ENCODE results near the gene MED15. TPM values are rescaled to one million over a fixed set of nuclear protein-coding genes. Genes with fewer than 3 reads are reported as not detected.
"Not testable (repeated sequence)": the region's sequence is repeated elsewhere in the genome, so short reads cannot be mapped to it uniquely, and the experiment has no call there.

MED15 gene
- total RNA-seq, 2 donors from 2014 or later: 171 to 178 TPM

- Mint-ChIP-seq H3K9me3 (no peaks in the 10 kb centered on the region), H3K4me3 (no peak overlapping the region), H3K4me1 (ENCODE audit: low read depth in 2 of 2) (peaks cover 30% of the 10 kb centered on the region in 2 donors), H3K27ac (peak overlapping the region in 1 of 2 donors; percentile 47), H3K27me3 (no peaks in the 10 kb centered on the region), H3K36me3 (peaks cover 4% of the 10 kb centered on the region)
- DNase-seq (ENCODE audit: low spot score) (no peak), ATAC-seq (no peak)
Observed at GRCh38 chr22:20537325-20537756, 29.9 kb downstream of the MED15 start.

- Mint-ChIP-seq H3K4me3 (no peak overlapping the region), H3K9me3 (no peaks in the 10 kb centered on the region), H3K27ac (no peak overlapping the region), H3K36me3 (peaks cover 4% of the 10 kb centered on the region), H3K4me1 (ENCODE audit: low read depth in 2 of 2) (peaks cover 24 to 29% of the 10 kb centered on the region in 2 donors), H3K27me3 (no peaks in the 10 kb centered on the region)
- DNase-seq (ENCODE audit: low spot score) (no peak), ATAC-seq (no peak)
Observed at GRCh38 chr22:20537983-20538382, 30.6 kb downstream of the MED15 start.

GRCh38 chr22:20538875-20539274 lies 31.5 kb downstream of the MED15 start:
- not testable (repeated sequence) for H3K4me3 Mint-ChIP-seq; DNase-seq (ENCODE audit: low spot score); H3K27ac Mint-ChIP-seq; H3K36me3 Mint-ChIP-seq; H3K9me3 Mint-ChIP-seq; H3K27me3 Mint-ChIP-seq; ATAC-seq
- peaks cover 15 to 22% of the 10 kb centered on the region in 2 donors for H3K4me1 Mint-ChIP-seq (ENCODE audit: low read depth in 2 of 2)

DNA sequence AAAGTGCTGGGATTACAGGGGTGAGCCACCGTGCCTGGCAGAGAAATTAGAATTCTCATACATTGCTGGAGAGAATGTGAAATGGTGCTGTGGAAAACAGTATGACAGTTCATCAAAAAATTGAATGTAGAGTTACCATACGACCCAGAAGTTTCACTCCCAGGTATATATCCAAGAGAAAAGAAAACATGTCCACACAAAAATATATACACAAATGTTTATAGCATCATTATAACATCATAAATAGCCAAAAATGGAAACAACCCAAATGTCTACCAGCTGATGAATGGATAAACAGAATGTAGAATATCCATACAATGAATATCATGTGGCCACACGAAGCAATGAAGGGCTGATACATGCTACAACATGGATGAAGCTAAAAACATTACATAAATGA lies 34.6 kb downstream of the MED15 start:
- Mint-ChIP-seq H3K27me3 (no peaks in the 10 kb centered on the region), H3K4me3 (no peak overlapping the region), H3K27ac (no peak overlapping the region), H3K4me1 (ENCODE audit: low read depth in 2 of 2) (peaks cover 14 to 30% of the 10 kb centered on the region in 2 donors), H3K36me3 (peaks cover 9% of the 10 kb centered on the region), H3K9me3 (no peaks in the 10 kb centered on the region)
- DNase-seq (ENCODE audit: low spot score) (no peak), ATAC-seq (no peak)

DNA sequence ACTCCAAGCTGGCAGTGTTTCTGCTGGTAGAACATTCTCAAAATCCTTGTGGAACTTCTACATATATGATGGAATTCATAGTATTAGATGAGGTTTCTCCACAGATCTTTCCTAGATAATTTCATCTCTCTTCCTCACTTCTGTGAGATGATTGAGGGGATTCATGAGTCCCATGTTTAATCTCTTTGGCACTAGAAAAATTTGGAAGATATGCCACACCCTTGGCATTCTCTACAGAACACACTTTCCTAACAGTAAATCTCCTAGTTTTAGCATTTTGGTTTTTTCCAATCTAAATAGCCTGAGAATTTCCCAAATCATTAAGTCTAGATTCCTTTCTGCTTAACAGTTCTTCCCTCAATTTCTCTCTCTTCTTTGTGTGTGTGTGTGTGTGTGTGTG lies 35.3 kb downstream of the MED15 start:
- no peaks in the 10 kb centered on the region for H3K9me3 Mint-ChIP-seq
- H3K4me3 Mint-ChIP-seq: no peak overlapping the region
- no peaks in the 10 kb centered on the region for H3K27me3 Mint-ChIP-seq
- peak overlapping the region; percentile 10 to 40 for H3K27ac Mint-ChIP-seq
- no peak for ATAC-seq
- no peak for DNase-seq (ENCODE audit: low spot score)
- H3K36me3 Mint-ChIP-seq: peaks cover 5% of the 10 kb centered on the region
- peaks cover 14 to 27% of the 10 kb centered on the region in 2 donors for H3K4me1 Mint-ChIP-seq (ENCODE audit: low read depth in 2 of 2)

DNA sequence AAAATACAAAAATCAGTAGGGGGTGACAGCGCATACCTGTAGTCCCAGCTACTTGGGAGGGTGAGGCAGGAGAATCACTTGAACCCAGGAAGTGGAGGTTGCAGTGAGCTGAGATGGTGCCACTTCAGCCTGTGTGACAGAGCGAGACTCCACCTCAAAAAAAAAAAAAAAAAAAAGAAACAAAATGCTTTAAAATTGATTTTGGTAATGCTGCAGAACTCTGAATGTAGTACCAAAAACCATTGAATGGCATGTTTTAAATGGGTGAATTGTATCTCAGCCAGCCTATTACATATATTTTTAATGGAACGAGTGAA lies 37.9 kb downstream of the MED15 start:
- H3K4me1 Mint-ChIP-seq (ENCODE audit: low read depth in 2 of 2): peaks cover 32 to 47% of the 10 kb centered on the region in 2 donors

GRCh38 chr22:20545681-20546521 lies 38.5 kb downstream of the MED15 start:
- ATAC-seq (no peak), DNase-seq (ENCODE audit: low spot score) (no peak)
- peak overlapping the region in 1 of 2 donors; percentile 67 for H3K27ac Mint-ChIP-seq
- H3K9me3 Mint-ChIP-seq: no peaks in the 10 kb centered on the region
- peaks cover 39 to 51% of the 10 kb centered on the region in 2 donors for H3K4me1 Mint-ChIP-seq (ENCODE audit: low read depth in 2 of 2)
- no peak overlapping the region for H3K4me3 Mint-ChIP-seq
- peaks cover 5% of the 10 kb centered on the region for H3K36me3 Mint-ChIP-seq
- no peaks in the 10 kb centered on the region for H3K27me3 Mint-ChIP-seq

More for the DNA sequence above, 37.9 kb downstream of the MED15 start:
- H3K9me3 Mint-ChIP-seq; ATAC-seq; DNase-seq (ENCODE audit: low spot score); H3K4me3 Mint-ChIP-seq; H3K27me3 Mint-ChIP-seq; H3K36me3 Mint-ChIP-seq: not testable (repeated sequence)
- peak overlapping the region; percentile 46 to 84 for H3K27ac Mint-ChIP-seq

DNA sequence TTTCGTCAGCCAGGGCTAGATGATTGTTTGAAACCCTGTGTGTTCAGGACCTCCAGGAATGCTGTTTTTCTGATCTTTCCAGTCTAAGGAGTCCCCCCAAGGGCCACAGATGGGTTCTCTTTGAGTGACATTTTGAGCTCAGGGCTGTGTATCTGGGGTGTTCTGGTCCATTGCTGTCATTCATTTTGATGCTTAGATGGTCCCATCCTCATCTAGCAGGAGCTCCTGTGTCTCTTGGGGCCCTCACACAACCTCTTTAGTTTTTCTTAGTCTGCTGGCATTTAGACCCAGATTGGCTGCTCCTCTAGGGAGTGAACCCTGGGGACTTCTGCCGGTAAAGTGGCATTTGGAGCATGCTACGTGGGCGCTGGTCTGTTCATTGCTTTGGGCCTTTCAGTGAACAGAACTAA lies 39.1 kb downstream of the MED15 start:
- DNase-seq (ENCODE audit: low spot score) (no peak), ATAC-seq (no peak)
- Mint-ChIP-seq H3K27ac (peak overlapping the region in 1 of 2 donors; percentile 67), H3K9me3 (no peaks in the 10 kb centered on the region), H3K27me3 (no peaks in the 10 kb centered on the region), H3K4me3 (no peak overlapping the region), H3K36me3 (peaks cover 7% of the 10 kb centered on the region), H3K4me1 (ENCODE audit: low read depth in 2 of 2) (peaks cover 45 to 57% of the 10 kb centered on the region in 2 donors)

DNA sequence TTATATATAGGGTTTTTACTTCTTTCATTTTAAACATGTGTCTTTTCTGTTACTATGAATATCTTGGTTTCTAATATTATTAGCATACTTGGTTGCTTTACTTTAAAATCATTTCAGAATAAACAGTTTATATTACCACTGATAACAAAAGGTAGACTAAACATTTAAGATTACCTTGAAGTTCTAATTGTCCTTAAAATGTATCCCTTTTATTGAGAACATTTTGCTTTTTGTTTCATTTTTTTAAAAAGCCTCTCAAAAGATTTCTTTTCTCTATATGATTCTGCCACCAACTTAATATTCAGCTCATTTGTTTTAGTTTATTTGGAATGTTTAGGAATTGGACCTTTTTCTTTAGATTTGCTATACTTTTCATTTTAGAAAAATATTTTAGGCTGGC lies 39.6 kb downstream of the MED15 start:
- H3K4me3 Mint-ChIP-seq: no peak overlapping the region
- no peaks in the 10 kb centered on the region for H3K27me3 Mint-ChIP-seq
- peaks cover 50 to 62% of the 10 kb centered on the region in 2 donors for H3K4me1 Mint-ChIP-seq (ENCODE audit: low read depth in 2 of 2)
- DNase-seq (ENCODE audit: low spot score) (no peak), ATAC-seq (no peak)
- H3K9me3 Mint-ChIP-seq: no peaks in the 10 kb centered on the region
- no peak overlapping the region for H3K27ac Mint-ChIP-seq
- peaks cover 10% of the 10 kb centered on the region for H3K36me3 Mint-ChIP-seq

DNA sequence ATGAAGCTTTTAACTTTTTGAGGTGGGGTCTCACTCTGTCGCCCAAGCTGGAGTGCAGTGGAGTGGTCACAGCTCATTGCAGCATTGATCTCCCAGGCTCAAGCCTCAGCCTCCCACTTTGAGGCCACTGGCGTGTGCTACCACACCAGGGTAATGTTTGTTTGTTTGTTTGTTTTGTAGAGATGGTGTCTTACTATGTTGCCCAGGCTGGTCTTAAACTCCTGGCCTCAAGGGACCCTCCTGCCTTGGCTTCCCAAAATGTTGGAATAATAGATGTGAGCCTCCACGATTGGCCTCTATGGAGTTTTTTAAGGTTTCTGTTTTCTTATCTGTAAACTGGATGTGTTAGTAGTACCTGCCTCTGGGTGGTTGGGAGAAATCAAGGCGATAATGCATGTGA lies 41.4 kb downstream of the MED15 start:
- peaks cover 10% of the 10 kb centered on the region for H3K36me3 Mint-ChIP-seq
- H3K9me3 Mint-ChIP-seq: no peaks in the 10 kb centered on the region
- H3K27ac Mint-ChIP-seq: peak overlapping the region; percentile 95 to 98
- H3K4me1 Mint-ChIP-seq (ENCODE audit: low read depth in 2 of 2): peaks cover 54 to 61% of the 10 kb centered on the region in 2 donors
- DNase-seq (ENCODE audit: low spot score): no peak
- no peak for ATAC-seq
- peak overlapping the region; percentile 92 for H3K4me3 Mint-ChIP-seq
- H3K27me3 Mint-ChIP-seq: no peaks in the 10 kb centered on the region

- no peaks in the 10 kb centered on the region for H3K27me3 Mint-ChIP-seq
- peaks cover 10% of the 10 kb centered on the region for H3K36me3 Mint-ChIP-seq
- DNase-seq (ENCODE audit: low spot score): no peak
- peak; percentile 31 to 63 for ATAC-seq
- peak overlapping the region; percentile 92 for H3K4me3 Mint-ChIP-seq
- no peaks in the 10 kb centered on the region for H3K9me3 Mint-ChIP-seq
- H3K27ac Mint-ChIP-seq: peak overlapping the region; percentile 95 to 98
- peaks cover 54 to 56% of the 10 kb centered on the region in 2 donors for H3K4me1 Mint-ChIP-seq (ENCODE audit: low read depth in 2 of 2)
Observed at GRCh38 chr22:20549232-20549841, 41.9 kb downstream of the MED15 start.

DNA sequence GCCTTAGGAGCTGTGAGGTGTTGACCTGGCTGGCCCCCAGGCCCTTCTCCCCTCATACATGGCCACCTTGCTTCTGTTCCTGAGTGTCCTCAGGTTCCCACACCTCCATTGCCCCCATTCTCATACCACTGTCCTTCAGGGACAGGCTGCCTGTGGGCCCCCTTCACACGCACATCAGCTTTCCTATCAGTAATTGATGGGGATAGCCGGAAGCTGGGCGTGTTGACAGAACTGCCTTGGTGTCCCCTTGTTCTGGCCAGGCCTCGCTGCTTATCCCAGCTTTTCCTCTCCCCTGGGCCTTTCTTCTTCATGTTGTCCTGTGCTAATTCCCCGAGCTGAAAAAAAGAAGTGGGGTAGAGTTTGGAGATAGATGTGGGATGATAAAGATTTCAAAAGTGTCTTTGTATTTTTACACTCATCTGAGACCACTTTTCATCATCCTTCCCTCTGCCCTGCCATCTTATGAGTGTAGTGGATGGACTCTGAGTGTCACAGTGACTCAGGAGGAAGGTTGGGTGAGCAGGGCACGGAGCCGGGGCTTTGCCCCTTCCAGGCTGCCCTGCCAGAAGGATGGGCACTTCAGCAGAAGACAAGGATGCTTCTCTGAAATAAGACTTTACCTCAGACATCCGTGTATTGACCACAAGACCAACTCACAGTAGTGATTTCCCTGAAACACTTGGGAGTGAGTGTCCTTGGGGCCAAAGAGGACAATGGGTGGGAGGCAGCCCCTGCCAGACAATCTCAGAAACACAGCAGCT lies 42.8 kb downstream of the MED15 start:
- Mint-ChIP-seq H3K4me3 (peak overlapping the region; percentile 92), H3K36me3 (peaks cover 7% of the 10 kb centered on the region), H3K27me3 (no peaks in the 10 kb centered on the region), H3K27ac (peak overlapping the region; percentile 95 to 98), H3K9me3 (no peaks in the 10 kb centered on the region), H3K4me1 (ENCODE audit: low read depth in 2 of 2) (peaks cover 51 to 54% of the 10 kb centered on the region in 2 donors)
- DNase-seq (ENCODE audit: low spot score) (no peak), ATAC-seq (peak in 1 of 2 donors; percentile 47)

DNA sequence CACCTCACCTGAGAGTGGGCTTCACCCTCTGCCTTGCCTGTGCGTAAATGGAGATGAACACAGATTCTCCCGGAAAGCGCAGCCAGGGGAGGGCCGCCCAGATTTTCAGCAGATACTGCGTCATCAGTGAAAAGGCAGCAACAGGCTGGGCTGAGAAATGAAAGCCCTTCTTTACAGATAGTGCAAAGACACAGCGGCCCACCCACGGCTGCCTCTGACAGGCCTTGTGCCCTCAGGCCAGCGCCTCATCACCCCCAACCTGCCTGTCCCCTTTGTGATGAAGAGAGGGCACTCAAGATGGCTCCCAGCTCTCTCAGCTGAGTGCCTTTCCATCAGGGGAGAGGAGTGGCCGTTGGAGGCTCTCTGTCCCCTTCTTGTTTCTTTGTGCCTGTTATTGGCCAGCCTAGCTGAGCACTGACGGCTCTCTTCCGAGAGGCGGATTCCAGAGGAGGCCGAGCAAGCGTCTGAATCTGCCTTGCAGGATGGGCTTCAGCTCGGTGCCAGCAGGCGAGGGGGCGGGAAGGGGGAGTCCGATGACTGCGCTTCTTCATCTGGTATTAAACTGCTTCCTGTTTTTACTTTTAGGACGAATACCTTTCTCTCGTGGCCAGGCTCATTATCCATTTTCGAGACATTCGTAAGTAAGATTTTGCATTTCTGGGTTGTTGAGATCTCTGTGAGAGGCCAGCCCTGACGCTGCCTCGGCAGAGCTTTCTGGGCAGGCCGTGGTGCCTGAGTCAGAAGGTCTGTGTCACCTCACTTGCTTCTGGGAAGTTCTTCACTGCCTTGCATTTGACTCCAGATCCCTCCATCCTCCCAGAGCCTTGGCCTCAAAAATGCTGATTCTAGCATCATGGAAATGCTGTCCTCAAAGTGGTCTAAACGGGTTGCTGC lies 43.7 kb downstream of the MED15 start:
- no peaks in the 10 kb centered on the region for H3K9me3 Mint-ChIP-seq
- peak; percentile 62 to 63 for ATAC-seq
- peak overlapping the region; percentile 95 to 98 for H3K27ac Mint-ChIP-seq
- peaks cover 54 to 55% of the 10 kb centered on the region in 2 donors for H3K4me1 Mint-ChIP-seq (ENCODE audit: low read depth in 2 of 2)
- no peak for DNase-seq (ENCODE audit: low spot score)
- H3K4me3 Mint-ChIP-seq: peak overlapping the region; percentile 92
- peaks cover 9% of the 10 kb centered on the region for H3K36me3 Mint-ChIP-seq
- H3K27me3 Mint-ChIP-seq: no peaks in the 10 kb centered on the region
